Mesenteric fat pad (tissue), 1 donor: ENCODE data around the gene COL5A1. TPM values are rescaled to one million over a fixed set of nuclear protein-coding genes. Genes with fewer than 3 reads are reported as not detected.

Experiments used
- DNase-seq: peaks from one replicate; pipeline ENCODE4 v3.0.0-alpha.2; 2020; ENCODE audit warnings: low spot score
- total RNA-seq: library from RNA; stranded (reverse); fragmentation: NEBNext Ultra II Directional; extraction: Animal tissue kit (Norgen Biotek cat#: 25700); gene quantifications from one replicate; pipeline ENCODE4 v1.2.1, GENCODE V29; 2021
- donor health status: DM: yes; HTN: yes; CAD: no.

Gene COL5A1
- total RNA-seq, 1 donor from 2014 or later, result 84.7 TPM

DNA sequence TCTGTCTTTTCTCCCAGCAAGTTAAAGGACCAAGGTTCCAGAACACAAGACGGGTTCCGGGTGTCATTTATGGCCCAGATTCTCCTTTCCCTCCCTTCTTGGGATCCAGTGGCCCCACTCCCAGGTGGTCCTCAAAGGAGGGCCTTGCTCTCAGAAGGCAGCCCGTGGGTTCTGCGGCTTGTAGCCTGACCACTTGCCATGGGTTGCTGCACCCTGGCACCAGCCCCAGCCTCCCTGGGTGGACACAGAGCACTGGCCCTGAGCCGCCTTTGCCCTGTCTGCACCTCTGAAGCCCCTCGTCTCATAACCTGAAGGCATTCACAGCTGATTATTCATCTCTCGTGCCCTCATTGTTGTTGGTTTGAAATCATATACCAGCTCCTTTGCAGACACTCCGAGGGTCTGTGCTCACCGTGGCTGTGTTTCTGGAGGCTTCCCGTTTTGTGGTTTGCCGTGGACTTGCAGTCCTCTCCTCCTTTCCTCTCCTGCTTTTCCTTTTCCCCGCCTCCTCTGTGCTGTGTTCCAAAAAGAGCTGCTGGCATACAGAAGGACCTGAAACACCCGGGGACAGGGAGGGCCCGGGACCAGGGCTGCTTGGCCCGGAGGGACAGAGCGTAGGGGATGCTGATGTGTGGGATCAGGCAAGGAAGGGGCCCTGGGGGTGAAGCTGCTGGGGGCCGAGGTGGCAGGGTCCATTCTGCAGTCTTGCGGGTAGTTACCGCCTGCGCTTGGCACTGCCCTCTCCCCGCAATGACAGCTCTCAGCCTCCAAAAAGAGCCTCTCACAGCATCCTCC, 189.5 kb downstream of the COL5A1 start:
- no peak for DNase-seq

DNA sequence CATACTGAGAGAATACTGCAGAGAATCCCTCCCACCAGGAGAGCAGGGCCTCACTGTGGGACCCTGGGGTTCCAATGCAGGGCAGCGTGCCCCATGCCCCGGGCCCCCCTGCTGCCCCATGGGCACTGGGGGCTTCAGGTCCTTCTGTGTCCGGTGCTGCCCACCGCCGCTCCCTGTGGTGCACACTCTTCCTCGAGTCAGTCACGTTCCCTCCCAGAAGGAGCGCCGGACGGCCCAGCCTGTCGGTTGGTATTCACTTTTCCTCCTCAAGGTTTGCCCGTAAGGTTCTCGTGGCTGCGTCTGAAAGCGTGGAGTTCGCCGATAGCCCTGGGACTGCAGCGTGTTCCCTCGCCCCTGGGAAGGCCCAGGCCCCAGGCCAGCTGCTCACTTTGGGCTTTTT, 190.9 kb downstream of the COL5A1 start:
- no peak for DNase-seq

DNA sequence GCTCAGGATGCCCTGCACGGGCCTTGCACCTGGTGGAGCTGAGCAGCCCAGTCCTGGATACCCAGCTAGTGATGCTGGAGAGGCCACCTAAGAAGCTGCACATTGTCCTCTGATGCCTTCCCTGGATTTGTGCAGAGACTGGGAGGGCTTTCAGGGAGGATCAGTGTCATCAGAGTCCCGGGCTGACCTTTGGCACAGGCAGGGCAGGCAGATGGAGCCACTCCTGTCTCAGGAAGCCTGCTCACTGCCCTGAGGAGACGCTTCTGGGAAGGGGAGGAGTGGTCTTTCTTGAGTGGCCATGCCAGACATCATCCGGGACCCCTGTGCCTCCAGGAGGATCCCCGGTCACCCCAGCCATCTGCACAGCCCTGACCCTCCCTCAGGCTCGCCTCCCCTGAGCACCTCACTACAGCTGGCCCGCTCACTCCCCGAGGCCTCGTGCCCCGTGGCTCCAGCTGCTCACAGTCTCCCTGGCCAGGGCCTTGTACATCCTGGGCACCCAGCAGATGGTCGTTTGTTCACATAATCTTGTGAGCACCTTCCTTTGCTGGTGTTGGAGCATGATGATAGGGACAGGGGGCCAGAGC, 191.8 kb downstream of the COL5A1 start:
- DNase-seq, result no peak

DNA sequence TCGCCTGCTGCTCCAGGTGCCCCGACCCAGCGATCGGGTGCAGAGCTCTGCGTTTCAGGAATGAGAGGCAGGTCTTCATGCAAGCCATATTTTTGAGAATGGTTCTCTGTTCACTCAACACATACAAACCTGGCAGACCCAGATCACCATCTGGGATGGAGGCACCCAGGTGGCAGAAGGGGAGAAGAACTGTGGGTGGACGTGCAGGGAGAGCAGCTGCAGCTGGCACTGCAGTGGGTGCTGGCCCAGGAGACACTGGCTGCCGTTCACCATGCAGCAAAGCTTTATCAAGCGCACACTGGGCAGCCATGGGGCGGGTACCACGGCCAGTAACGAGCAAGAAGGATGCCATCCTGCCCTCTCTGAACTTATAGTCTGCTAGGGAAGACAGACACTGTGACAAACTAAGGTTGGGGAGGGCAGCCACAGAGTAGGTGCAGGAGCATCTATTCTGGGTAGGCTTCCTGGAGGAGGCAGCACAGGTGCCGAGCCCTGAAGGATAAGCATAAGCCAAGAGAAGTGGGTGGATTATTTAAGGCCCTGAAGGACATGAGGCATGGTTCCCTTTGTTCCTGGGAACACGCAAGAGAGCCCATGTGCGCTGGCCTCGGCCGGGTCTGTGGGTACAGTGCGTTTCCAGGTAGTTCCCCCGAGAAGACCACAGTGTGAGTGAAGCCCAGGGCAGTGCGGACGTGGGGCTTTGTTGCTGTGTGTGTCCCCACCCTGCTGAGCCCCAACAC, 192.8 kb downstream of the COL5A1 start:
- DNase-seq, result no peak

DNA sequence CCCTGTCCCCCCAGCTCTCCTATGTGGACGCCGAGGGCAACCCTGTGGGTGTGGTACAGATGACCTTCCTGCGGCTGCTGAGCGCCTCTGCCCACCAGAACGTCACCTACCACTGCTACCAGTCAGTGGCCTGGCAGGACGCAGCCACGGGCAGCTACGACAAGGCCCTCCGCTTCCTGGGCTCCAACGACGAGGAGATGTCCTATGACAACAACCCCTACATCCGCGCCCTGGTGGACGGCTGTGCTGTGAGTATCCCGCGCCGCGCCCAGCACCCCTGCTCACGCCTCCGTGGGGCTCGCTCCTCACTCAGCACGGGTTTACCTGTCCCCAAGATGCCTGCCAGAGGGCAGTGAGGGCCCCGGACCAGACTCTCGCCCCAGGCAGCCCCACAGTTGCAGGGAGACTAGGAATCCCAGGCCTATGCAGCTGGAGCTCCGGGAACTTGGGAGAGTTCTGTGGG, 193.4 kb downstream of the COL5A1 start:
- DNase-seq, result no peak

DNA sequence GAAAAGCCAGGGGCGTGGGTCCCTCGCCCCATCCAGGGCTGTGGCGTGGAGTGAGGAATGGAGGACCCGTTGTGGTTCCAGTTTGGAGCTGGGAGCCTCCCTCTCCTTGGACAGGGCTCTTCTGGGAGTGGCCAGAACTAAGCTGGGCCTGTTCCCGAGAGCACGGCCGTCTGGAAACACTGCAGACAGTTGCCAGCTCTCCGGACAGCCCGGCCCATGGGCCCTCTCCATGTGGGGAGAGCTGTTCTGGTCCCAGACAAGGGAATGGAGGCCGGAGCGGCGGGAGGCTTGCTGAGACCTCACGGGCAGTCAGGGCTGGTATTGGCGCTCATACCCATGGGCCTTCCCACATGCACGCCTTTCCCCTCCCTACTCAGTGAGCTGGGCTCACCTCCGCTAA, 193.8 kb downstream of the COL5A1 start:
- DNase-seq, result no peak

DNA sequence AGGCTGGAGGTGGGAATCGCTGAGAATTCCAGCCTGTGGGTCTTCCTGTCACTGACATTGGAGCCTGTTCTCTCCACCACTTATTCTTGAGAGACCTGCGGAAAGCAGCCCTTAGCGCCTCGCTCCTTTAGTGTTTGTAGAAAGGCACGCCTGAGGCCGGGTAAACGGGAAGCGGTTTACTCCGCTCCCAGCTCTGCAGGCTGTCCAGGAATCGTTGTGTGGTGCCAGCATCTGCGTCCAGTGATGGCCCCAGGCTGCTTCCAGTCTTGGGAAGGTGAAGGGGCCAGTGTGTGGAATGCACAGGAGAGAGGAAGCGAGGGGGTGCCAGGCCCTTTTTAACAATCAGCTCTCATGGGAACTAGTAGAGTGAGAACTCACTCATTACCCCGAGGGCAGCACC, 194.4 kb downstream of the COL5A1 start:
- no peak for DNase-seq

DNA sequence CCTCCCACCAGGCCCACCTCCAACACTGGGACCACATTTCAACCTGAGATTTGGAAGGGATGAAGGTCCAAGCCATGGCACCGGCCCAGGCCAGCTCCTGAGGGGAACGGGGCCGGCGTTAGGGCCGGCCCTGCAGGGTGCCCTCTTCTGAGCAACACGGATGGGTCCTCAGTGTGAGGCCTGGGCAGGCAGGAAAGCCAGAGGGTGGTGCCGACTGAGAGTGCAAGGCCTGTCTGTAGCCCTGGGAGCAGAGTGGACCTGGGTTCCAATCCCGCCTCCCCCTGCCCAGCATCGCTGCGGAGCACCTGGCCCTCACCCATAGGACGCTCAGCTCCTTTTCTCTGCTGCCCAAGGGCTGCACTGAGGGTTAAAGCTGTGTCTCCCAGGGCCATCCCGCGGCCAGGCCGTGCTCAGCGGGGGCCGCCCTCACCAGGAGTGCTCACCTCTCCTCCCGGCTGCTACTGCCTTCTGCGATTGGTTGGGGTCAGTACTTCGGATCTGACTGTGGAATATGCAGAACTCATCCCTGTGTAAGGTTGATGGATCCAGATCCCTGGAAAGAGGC, 194.9 kb downstream of the COL5A1 start:
- no peak for DNase-seq

DNA sequence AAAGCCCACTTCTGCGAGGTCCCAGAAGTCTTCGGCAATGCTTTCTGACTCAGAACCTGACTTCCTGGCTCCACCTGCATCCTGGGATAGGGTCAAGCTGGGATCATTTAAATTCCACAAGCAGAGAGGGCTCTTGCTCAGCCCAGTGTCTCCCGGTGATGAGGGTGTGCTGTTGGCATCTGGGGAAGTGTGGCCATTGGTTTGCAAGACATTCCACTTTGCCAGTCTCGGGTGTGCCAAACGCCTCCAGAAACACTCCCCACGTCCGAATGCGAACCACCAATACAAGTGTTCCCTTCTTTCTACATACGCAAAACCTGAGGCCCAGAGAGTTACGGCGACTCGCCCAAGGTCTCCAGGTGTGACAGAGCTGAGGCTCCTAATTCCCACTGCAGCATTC, 195.9 kb downstream of the COL5A1 start:
- no peak for DNase-seq

DNA sequence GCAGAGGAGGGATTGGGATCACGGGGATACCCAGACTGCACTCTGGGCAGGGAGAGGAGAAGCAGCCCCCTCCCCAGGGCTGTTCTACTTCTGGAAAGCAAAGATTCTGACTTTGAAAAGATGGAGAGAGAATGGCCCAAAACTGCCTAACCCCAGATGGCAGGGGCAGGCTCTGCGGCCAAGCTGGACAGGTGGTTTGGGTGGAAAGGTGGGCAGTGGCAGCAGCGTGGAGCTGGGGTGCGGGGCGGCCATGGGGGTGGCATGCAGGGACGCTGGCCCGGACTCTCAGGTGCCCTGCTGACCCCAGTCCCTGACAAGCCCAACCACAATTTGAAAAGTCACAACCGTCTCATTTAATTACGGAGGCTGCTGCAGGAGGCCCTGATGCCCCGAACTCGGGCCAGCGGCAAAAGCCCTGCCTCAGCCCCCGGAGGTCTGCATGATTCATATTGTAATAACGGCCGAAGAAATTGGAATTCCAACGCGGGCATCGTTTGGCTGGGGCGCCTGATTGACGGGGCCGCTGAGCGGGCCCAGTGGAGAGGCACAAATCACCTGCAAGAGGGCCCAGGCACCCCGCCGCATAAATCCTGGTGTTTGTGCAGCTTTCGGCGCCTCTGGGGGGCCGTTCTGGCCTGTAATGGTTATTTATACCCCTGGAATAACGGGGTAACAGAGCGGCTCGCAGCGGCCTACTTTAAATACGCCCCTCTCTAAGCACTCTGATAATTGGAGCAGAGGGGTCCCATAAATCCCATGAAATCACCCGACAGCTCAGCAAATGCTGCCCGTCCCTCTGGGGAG, 197.2 kb downstream of the COL5A1 start:
- no peak for DNase-seq

DNA sequence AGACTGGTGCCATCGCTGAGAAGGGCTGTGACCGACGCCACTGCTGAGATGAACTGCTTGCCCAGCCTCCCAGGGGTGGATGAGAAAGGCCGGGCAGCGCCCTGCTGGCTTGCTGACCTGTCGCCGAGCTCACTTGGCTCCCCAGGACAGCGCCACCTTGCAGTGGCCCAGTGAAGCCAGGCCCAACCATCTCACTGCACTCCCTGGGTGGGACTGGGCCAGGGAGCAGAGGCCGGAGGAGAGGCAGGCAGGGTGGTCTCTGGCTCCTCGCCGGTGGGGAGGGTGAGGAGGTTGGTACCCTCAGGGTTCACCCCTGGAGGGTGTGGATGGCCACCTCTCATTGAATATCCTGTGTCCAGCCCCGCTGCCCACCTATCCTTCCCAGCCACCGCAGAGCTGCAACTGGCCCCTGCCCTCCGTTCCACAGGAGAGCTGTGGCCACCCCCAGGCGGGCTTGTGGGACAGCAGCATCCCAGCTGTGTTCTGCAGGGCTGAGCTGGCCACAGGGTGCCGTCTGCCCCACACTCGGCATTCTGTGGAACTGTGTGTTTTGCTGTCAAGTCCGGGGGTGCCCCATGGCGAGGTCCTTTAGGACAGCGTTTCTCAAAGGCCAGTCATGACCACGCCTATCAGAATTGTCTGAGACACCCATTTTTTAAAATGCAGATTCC, 198.0 kb downstream of the COL5A1 start:
- no peak for DNase-seq

DNA sequence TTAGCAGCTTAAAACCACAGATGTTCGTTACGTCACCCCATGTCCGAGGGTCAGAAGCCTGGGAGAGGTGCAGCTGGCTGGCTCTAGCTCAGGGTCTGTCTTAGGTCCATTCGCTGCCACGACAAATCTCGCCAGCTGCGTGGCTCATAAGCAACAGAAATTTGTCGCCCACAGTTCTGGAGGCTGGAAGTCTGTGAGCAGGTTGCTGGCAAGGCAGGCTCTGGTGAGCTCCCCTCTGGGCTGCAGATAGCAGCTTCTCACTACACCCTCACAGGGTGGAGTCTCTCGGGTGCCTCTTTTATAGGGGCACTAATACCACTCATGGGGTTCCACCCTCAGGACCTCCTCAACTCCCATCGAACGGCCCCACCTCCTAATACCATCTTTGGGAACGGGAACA, 198.9 kb downstream of the COL5A1 start:
- DNase-seq, result no peak

DNA sequence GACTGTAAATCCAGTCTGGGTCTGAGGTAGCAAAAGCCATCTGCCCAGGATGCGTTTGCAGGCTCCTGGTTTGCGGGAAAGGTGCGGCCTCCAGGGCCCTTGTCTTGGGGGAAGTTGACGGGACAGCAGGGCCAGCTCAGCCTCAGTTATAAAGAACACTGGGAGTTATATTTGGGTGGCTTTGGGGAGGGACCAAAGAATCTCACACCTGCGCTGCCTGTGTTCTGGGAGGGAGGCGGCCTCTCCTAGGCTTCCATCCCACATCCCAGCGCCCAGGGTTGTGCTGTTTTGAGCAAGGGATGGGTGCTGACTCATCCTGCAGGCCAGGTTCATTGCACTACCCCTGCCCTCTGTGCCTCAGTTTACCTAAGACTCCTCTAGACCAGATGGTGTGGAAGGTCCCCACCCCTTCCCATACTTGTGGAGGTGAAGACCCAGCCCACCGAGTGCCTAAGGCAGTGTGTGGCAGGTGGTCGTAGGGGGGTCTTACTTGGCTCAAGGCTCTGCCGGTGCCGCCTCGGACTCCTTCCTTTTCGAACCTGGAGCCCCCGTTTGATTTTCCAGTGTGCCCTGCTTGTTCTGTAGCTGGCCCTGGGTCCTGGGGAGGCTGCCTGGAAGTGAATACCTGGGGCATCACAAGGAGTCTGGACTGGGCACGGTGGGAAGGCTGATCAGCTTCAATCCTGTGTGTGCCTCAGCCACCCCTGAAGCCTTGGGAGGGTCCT, 199.7 kb downstream of the COL5A1 start:
- no peak for DNase-seq

DNA sequence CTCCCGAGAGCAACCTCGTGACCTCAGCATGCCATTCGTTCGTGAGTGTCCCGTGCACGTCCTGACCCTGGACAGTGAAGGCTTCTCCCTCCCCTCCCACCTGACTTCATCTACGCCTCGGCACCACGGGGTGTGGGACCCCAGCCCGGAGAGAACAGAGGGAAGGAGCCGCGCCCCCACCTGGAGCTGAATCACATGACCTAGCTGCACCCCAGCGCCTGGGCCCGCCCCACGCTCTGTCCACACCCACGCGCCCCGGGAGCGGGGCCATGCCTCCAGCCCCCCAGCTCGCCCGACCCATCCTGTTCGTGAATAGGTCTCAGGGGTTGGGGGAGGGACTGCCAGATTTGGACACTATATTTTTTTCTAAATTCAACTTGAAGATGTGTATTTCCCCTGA, 200.7 kb downstream of the COL5A1 start:
- no peak for DNase-seq

DNA sequence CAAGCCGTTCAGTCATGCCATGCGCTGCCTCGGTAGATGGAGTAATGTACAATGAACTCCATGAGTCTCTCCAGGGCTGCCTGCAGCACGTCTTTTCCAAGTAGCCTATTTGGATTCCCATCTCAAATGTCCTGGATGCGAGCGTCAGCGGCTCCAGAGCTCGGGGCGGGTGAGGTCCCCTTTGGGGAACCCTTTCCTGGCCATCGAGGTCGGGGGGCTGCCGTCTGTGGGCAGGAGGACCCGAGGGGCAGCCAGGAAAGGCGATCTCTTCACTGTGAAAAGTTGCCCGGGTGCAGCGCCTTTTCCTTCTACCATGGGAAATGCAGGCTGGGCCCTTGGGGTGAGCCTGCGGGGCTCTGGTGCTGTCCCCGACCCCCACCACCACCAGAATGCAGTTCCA, 202.1 kb downstream of the COL5A1 start:
- no peak for DNase-seq

DNA sequence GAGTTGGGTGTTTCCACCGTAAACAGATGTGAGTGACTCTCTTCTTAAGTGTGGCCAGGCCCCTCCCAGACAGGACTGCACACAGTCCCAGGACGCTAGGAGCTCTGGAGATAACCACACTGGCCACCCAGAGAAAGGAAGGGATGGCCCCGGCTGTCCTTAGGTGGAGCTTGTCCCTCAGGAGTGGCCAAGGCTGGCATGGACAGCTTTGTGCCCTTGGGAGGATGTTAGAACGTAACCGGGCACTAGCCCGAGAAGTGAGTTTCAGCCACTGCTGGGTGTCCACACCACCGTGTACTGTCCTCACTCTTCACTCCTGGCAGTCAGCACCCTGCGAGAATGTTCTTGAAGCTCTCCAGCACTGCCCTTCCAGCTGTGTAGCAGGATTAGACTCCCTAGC, 203.2 kb downstream of the COL5A1 start:
- DNase-seq, result no peak

DNA sequence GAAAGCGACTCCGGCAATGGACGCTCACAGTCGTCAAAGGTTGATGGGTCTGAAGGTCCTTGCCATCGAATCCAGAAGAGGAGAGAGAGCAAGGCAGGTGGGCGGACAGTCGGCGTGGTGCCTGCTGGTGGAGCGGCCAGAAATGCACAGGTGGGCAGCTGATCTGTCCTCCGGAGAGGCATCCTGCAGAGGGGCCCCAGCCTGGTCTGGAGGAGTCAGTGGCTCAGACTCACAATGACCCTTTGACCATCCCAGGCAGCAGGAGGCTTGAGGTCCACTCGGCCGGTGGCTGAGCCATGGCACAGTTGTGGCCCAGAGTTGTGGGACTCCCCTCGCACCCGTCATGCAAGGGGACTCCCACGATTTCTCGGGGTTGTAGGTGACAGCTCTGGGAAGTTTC, 204.6 kb downstream of the COL5A1 start:
- DNase-seq, result no peak

DNA sequence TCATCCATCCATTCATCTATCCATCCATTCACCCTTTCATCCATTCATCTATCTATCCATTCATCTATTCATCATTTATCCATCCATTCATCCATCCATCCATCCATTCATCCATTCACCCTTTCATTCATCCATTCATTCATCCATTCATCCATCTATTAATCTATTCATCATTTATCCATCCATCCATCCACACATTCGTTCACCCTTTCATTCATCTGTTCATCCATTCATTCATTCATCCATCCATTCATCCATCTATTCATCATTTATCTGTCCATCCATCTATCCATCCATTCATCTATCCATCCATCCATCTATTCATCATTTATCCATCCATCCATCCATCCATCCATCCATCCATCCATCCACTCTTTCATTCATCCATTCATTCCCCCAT, 205.1 kb downstream of the COL5A1 start:
- DNase-seq, result no peak

DNA sequence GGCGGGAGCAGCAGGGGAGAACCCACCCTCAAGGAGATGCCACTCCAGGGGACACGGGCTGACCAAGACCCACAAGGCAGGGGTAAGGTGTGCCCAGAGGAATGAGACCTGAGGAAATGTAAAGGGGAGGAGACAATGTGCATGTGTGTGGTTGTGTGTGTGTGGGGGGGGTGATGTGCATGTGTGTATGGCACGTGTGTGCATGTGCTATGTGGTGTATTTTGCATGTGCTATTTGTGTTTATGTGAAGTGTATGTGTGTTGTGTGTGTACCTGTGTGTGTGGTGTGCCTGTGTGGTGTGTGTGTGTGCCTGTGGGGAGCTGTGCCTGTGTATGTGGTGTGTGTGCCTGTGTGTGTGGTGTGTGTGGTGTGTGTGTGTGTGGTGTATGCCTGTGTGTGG, 205.5 kb downstream of the COL5A1 start:
- no peak for DNase-seq
